NCI-H1930 (cell line): ENCODE data around the gene UNC119B.
A peak's percentile ranks its signal among the peaks of the same experiment; 100 is the strongest.
"Not testable (repeated sequence)": the region's sequence is repeated elsewhere in the genome, so short reads cannot be mapped to it uniquely, and the experiment has no call there.

Source experiments
- DNase-seq, 2 experiments: peaks; one replicate each; lab custom pipeline; 2025; lab: John Stamatoyannopoulos, UW

The UNC119B gene

GRCh38 chr12:120719496-120720233, 9.4 kb downstream of the UNC119B start:
- no peak for DNase-seq

GRCh38 chr12:120720234-120720986, 10.2 kb downstream of the UNC119B start:
- DNase-seq: no peak

- DNase-seq: no peak
These were observed 10.9 kb downstream of the UNC119B start for GRCh38 chr12:120720987-120721801.

- no peak for DNase-seq
These were observed 11.6 kb downstream of the UNC119B start for GRCh38 chr12:120721866-120722265.

- DNase-seq: no peak
These were observed 12.5 kb downstream of the UNC119B start for GRCh38 chr12:120722784-120723183.

- DNase-seq: no peak
These were observed 14.5 kb downstream of the UNC119B start for GRCh38 chr12:120724720-120725119.

GRCh38 chr12:120725151-120725658, 14.9 kb downstream of the UNC119B start:
- no peak for DNase-seq

- peak; percentile 70 to 87 for DNase-seq
These were observed 15.6 kb downstream of the UNC119B start, which contains the start of gene ACADS for GRCh38 chr12:120725659-120726509. ACADS (plus strand) TSS chr12:120725826; CDS start chr12:120725886, 60 bp downstream.

GRCh38 chr12:120726510-120726793, 16.2 kb downstream of the UNC119B start:
- DNase-seq: no peak

- DNase-seq: no peak
These were observed 16.7 kb downstream of the UNC119B start for GRCh38 chr12:120726961-120727360.

GRCh38 chr12:120732198-120732597, 21.9 kb downstream of the UNC119B start:
- not testable (repeated sequence) for DNase-seq

GRCh38 chr12:120733574-120733973, 23.3 kb downstream of the UNC119B start:
- DNase-seq: no peak

GRCh38 chr12:120734210-120734609, 24.0 kb downstream of the UNC119B start:
- no peak for DNase-seq

GRCh38 chr12:120735181-120735580, 24.9 kb downstream of the UNC119B start:
- no peak for DNase-seq

- DNase-seq: no peak
These were observed 26.4 kb downstream of the UNC119B start for GRCh38 chr12:120736404-120737331.

GRCh38 chr12:120737557-120738251, 27.4 kb downstream of the UNC119B start:
- no peak for DNase-seq

- no peak for DNase-seq
These were observed 28.2 kb downstream of the UNC119B start for GRCh38 chr12:120738252-120739030.

- DNase-seq: no peak
These were observed 28.9 kb downstream of the UNC119B start for GRCh38 chr12:120739031-120739762.
